HCT116 (cell line): ENCODE data around the gene IGFBP7. TPM values are rescaled to one million over a fixed set of nuclear protein-coding genes. Genes with fewer than 3 reads are reported as not detected.

ENCODE experiments used
- ATAC-seq: fragments of 200-7000 bp; cut with Tn5 transposase; 2 replicates; pipeline ENCODE4 v1.9.1; 2020; ENCODE audit warnings: mild to moderate bottlenecking, moderate library complexity
- BruUV-seq: library from RNA; stranded (reverse); fragments of 400-500 nt; replicated peaks from 2 replicates; lab custom pipeline; 2021; lab: Mats Ljungman, UMichigan
- CTCF ChIA-PET: fragments of 300-600 bp; sonication (Branson Sonifier 250); formaldehyde crosslinking; loops from one replicate; lab custom pipeline; 2021; ENCODE audit warnings: antibody characterized with exemption; lab: Charles Lee
- POLR2A ChIA-PET: fragments of 300-600, 350-600 bp; sonication (Branson Sonifier 250); formaldehyde crosslinking; loops from one replicate; lab custom pipeline; 2021; ENCODE audit warnings: antibody characterized with exemption; lab: Charles Lee
- RAD21 ChIA-PET, 2 experiments: fragments of 300-600 bp; sonication (Branson Sonifier 250); formaldehyde crosslinking; loops; one replicate each; lab custom pipeline; 2023; ENCODE audit warnings: low total read pairs in 2 of 2; ENCODE audit not compliant: uncharacterized antibody in 2 of 2, unreplicated experiment in 2 of 2, low non-redundant PET in 1 of 2; lab: Charles Lee
- DNase-seq: peaks from one replicate; pipeline ENCODE4 v3.0.0-alpha.2; 2010; ENCODE audit warnings: low read depth, low spot score
- H2AFZ ChIP-seq: fragments of 200-600 bp; shearing (Covaris generic), sonication (generic); 2 replicates; pipeline ENCODE4 v1.6.1; 2017; ENCODE audit warnings: low read depth, mixed run types, mixed read lengths, antibody characterized with exemption, low read length; ENCODE audit not compliant: poor library complexity, severe bottlenecking
- H3K27ac ChIP-seq: 2 replicates; pipeline ENCODE4 v1.5.1; 2012; ENCODE audit warnings: low read depth, low read length
- H3K27me3 ChIP-seq: fragments of 200-600 bp; sonication (generic); 2 replicates; pipeline ENCODE4 v1.6.1; 2016; ENCODE audit warnings: mixed run types, low read length, mixed read lengths; ENCODE audit not compliant: insufficient read depth
- H3K36me3 ChIP-seq, 2 experiments: fragments of 200-500 bp in 1 of 2; fragments of 200-600 bp in 1 of 2; sonication (Bioruptor generic) in 1 of 2; sonication (generic) in 1 of 2; 2 replicates each; pipeline versions ENCODE4 v1.5.1 to v1.6.1; 2014 to 2016; ENCODE audit warnings: low read length in 2 of 2, inconsistent platforms in 1 of 2, mixed read lengths in 1 of 2, mixed run types in 1 of 2; ENCODE audit not compliant: insufficient read depth in 2 of 2, control insufficient read depth in 1 of 2
- H3K4me1 ChIP-seq, 2 experiments: fragments of 200-600 bp in 1 of 2; sonication (generic) in 1 of 2; 2 replicates each; pipeline versions ENCODE4 v1.5.1 to v1.6.1; 2012 to 2017; ENCODE audit warnings: low read length in 2 of 2, inconsistent platforms in 1 of 2, mild to moderate bottlenecking in 1 of 2, mixed read lengths in 1 of 2, mixed run types in 1 of 2, moderate library complexity in 1 of 2; ENCODE audit not compliant: insufficient read depth in 2 of 2, control insufficient read depth in 1 of 2
- H3K4me2 ChIP-seq: fragments of 200-600 bp; sonication (generic); 2 replicates; pipeline ENCODE4 v1.6.1; 2017; ENCODE audit warnings: mixed run types, low read length, mixed read lengths
- H3K4me3 ChIP-seq, 2 experiments: fragments of 200-600 bp in 1 of 2; sonication (generic) in 1 of 2; replicated peaks in 1 of 2; 2 replicates each; pipeline ENCODE4 v1.5.1; 2011 to 2016; ENCODE audit warnings: low read length in 2 of 2, control low read depth in 1 of 2, low read depth in 1 of 2, mild to moderate bottlenecking in 1 of 2, mixed read lengths in 1 of 2, mixed run types in 1 of 2
- H3K79me2 ChIP-seq: fragments of 200-600 bp; sonication (generic); 2 replicates; pipeline ENCODE4 v1.6.1; 2017; ENCODE audit warnings: mild to moderate bottlenecking, mixed run types, low read length, moderate library complexity, mixed read lengths; ENCODE audit not compliant: insufficient read depth
- H3K9ac ChIP-seq: fragments of 200-600 bp; sonication (generic); 2 replicates; pipeline ENCODE4 v1.6.1; 2016; ENCODE audit warnings: low read length, mixed read lengths
- H3K9me2 ChIP-seq: fragments of 200-600 bp; sonication (generic), shearing (Covaris generic); 2 replicates; pipeline ENCODE4 v1.6.1; 2017; ENCODE audit warnings: mixed run types, mild to moderate bottlenecking, moderate library complexity; ENCODE audit not compliant: insufficient read depth
- H3K9me3 ChIP-seq, 2 experiments: fragments of 200-500 bp in 1 of 2; fragments of 200-600 bp in 1 of 2; sonication (Bioruptor generic) in 1 of 2; sonication (generic) in 1 of 2; 2 replicates each; pipeline ENCODE4 v1.6.1; 2014 to 2017; ENCODE audit warnings: low read length in 2 of 2, mixed read lengths in 2 of 2, inconsistent platforms in 1 of 2, low read depth in 1 of 2, mild to moderate bottlenecking in 1 of 2, mixed run types in 1 of 2, moderate library complexity in 1 of 2; ENCODE audit not compliant: control insufficient read depth in 1 of 2, insufficient read depth in 1 of 2
- H4K20me1 ChIP-seq: fragments of 200-600 bp; sonication (generic), shearing (Covaris generic); 2 replicates; pipeline ENCODE4 v1.6.1; 2017; ENCODE audit warnings: mixed run types, mild to moderate bottlenecking, moderate library complexity; ENCODE audit not compliant: insufficient read depth
- ATF3 ChIP-seq: IDR thresholded peaks from 2 replicates; pipeline ENCODE4 v1.6.1; 2012
- CEBPB ChIP-seq: IDR thresholded peaks from 2 replicates; pipeline ENCODE4 v1.6.1; 2012; ENCODE audit warnings: low read depth
- EGR1 ChIP-seq: IDR thresholded peaks from 2 replicates; pipeline ENCODE4 v1.6.1; 2012; ENCODE audit warnings: low read depth
- FOSL1 ChIP-seq: IDR thresholded peaks from 2 replicates; pipeline ENCODE4 v1.6.1; 2012; ENCODE audit warnings: low read depth
- MAX ChIP-seq: IDR thresholded peaks from 2 replicates; pipeline ENCODE4 v1.6.1; 2012
- POLR2A ChIP-seq: IDR thresholded peaks from 2 replicates; pipeline ENCODE4 v1.7.0; 2011; ENCODE audit warnings: borderline replicate concordance; ENCODE audit not compliant: insufficient read depth, insufficient read length; ENCODE audit errors: extremely low read depth
- REST ChIP-seq: IDR thresholded peaks from 2 replicates; pipeline ENCODE4 v1.6.1; 2012; ENCODE audit warnings: low read depth
- SIN3A ChIP-seq: IDR thresholded peaks from 2 replicates; pipeline ENCODE4 v1.6.1; 2012; ENCODE audit warnings: low read depth
- SP1 ChIP-seq: IDR thresholded peaks from 2 replicates; pipeline ENCODE4 v1.6.1; 2012; ENCODE audit warnings: low read depth
- TCF7L2 ChIP-seq: IDR thresholded peaks from 2 replicates; pipeline ENCODE4 v1.7.0; 2011; ENCODE audit warnings: borderline replicate concordance, inconsistent platforms; ENCODE audit not compliant: insufficient read depth, insufficient read length; ENCODE audit errors: extremely low read depth
- ZBTB33 ChIP-seq: IDR thresholded peaks from 2 replicates; pipeline ENCODE4 v1.6.1; 2011; ENCODE audit warnings: mild to moderate bottlenecking, low read length, moderate library complexity; ENCODE audit not compliant: insufficient replicate concordance; ENCODE audit errors: extremely low read depth
- ZNF274 ChIP-seq: fragments of 200-500 bp; sonication (Bioruptor generic); IDR thresholded peaks from 2 replicates; pipeline ENCODE4 v1.6.1; 2014; ENCODE audit warnings: mild to moderate bottlenecking, low read depth, low read length, inconsistent platforms
- intact Hi-C: fragments of 100-400 bp; cut with micrococcal nuclease; formaldehyde crosslinking; loops from 2 replicates; pipeline ENCODE4 v1.10.0; 2022
- total RNA-seq: library from RNA; stranded (reverse); gene quantifications from one replicate; pipeline ENCODE4 v1.2.1, GENCODE V29; 2021; ENCODE audit not compliant: unreplicated experiment

Gene IGFBP7
- total RNA-seq, 1 experiment from 2014 or later = 0.91 TPM

- BruUV-seq = no TSS peak
- Histone ChIP-seq H3K36me3 (peaks cover 29 to 71% of the 10 kb centered on the region in 2 experiments), H3K9ac (no peak overlapping the region), H3K4me1 (no peaks in the 10 kb centered on the region), H2AFZ (no peak overlapping the region), H3K4me2 (no peak overlapping the region), H3K9me3 (no peaks in the 10 kb centered on the region), H4K20me1 (no peaks in the 10 kb centered on the region), H3K27me3 (no peaks in the 10 kb centered on the region), H3K27ac (no peak overlapping the region), H3K9me2 (no peaks in the 10 kb centered on the region), H3K4me3 (no peak overlapping the region), H3K79me2 (peaks cover 26% of the 10 kb centered on the region; the same call in 1 of the 2 replicates)
- ATAC-seq (no peak), DNase-seq (no peak)
- ChIA-PET CTCF (no interaction called here), RAD21 (no interaction called here), POLR2A (no interaction called here)
- intact Hi-C loops = no loop called here
- no peak for TF ChIP-seq FOSL1
- TF ChIP-seq ZNF274 = no peak
- TF ChIP-seq CEBPB = no peak
- no peak for TF ChIP-seq POLR2A
- no peak for TF ChIP-seq ATF3
- TF ChIP-seq MAX = no peak
- TF ChIP-seq REST = no peak
- no peak for TF ChIP-seq TCF7L2
- TF ChIP-seq SIN3A = no peak
- no peak for TF ChIP-seq ZBTB33
- no peak for TF ChIP-seq EGR1
- no peak for TF ChIP-seq SP1
Observed at GRCh38 chr4:57013543-57014120, 96.6 kb downstream of the IGFBP7 start.
